GM21717 (cell line): Measurements from ENCODE around the gene TIFAB.

Experiments
- ATAC-seq: cut with Tn5 transposase; IDR thresholded peaks from one replicate; pipeline ENCODE4 v1.9.1; 2021; ENCODE audit warnings: mild to moderate bottlenecking, moderate library complexity; ENCODE audit not compliant: unreplicated experiment

The TIFAB gene

GRCh38 chr5:135444360-135444759, 7.8 kb downstream of the TIFAB start:
- ATAC-seq: no peak

DNA sequence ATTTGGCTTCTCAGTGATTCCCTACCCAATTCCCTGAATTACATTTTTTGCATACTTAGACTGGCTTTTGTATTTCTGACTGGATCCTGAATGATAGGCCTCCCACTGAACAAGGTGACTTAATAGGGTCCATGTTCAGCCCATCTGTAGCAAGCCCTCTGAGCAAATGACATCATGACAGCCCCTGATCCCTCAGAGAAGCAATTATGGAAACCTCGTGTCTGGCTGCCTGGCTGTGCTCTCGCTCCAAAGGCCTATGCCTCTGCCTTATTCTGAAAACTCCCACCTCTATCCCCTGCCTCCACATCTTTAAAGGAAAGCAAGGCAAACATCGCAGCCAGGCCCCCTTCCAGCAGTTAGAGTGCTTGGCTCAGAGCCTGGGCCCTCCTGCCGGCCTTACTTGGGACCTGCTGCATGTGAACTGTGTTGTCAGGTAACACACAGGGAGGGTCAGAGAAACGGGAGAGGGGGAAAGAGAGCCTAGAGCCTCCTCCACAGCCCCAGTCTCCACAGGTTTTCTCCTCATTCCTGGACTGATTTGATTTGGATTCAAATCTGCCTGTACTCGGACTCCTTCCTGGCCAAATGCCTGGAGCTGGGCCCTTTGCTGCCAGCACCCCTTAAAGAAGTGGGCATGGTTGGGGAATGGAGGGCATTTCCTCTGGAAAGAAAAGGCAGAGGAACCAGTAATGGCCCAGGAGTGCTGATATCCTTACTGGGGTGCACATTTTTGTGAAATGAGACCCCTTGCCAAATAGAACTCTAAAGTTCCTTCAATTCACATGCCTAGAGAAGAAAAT, 8.8 kb downstream of the TIFAB start:
- ATAC-seq: no peak

DNA sequence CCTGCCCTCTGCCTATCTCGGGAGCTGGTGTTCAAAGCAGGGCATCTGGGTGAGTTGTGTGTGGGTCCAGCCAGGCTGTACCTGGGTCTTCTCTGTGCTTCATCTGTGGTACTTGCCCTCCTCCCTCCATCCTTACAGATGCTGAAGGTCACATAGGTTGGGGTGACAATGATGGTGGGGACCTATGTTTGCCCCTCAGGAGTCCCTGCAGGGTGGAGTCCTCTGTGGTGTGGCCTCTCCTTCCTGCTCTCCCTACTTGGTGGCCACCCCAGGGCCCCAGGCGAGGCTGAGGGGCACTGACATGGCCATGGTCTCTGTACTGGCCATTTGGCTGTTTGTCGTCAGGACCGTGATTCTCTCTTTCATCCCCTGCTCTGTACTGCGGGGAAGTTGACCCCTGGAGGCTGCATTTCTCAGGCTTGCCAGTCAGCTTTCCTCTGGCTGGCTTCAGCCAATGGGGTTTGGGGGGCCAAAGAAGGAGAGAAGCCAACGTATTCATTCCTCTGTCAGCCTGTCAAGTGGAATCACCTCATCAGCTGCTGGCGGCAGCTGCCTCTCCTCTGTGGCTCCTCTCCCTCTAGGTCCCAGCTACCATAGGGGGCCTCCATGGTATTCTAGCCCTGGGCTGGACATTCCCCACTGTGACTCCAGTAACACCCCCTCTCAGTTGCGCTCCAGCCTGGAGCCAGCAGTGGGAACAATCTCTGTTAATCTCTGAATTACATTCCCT, 9.6 kb downstream of the TIFAB start:
- ATAC-seq: no peak

DNA sequence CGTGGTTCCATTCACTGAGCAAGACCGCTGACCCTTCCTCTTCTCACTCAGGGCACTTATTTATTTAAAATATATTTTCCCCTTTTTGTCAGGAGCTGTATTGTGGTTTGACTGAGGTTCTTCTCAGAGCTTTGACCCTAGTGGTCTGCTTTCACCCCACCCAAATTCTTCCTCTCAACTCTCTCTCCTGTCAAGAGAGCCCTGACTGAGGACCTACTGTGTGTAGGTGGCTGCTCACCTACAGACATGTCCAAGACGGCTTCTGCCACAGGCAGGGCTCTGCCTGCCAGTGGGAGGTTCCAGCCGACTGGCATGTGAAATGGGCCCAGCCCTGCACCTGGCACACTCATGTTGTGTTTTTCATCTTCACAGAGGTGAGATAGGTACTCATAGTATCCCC, 10.2 kb downstream of the TIFAB start:
- no peak for ATAC-seq

GRCh38 chr5:135441350-135441831, 10.8 kb downstream of the TIFAB start:
- ATAC-seq: no peak

- ATAC-seq: no peak
These were observed 11.2 kb downstream of the TIFAB start for GRCh38 chr5:135440916-135441315.

- no peak for ATAC-seq
These were observed 12.6 kb downstream of the TIFAB start for GRCh38 chr5:135439231-135440205.

- no peak for ATAC-seq
These were observed 13.4 kb downstream of the TIFAB start for GRCh38 chr5:135438636-135439221.

- ATAC-seq: no peak
These were observed 14.2 kb downstream of the TIFAB start for GRCh38 chr5:135437796-135438560.

DNA sequence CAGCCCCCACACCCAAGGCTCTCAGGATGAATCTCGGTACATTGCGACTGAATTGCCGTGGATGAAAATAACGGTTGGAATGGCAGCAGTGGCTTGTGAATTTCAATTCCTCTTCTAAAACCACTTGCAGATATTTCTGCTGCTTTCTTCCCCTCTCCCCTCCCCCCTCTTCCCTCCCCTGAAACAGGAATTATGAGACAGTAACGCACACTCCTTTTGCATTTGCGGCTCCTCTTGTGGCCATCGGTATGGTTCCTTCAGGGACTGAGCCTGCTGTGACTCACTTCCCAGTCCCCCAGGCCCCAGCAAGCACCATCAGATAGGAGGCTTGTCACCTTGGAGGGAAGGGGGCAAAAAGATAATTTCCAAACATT, 14.7 kb downstream of the TIFAB start:
- no peak for ATAC-seq

GRCh38 chr5:135436951-135437418, 15.2 kb downstream of the TIFAB start:
- ATAC-seq: no peak

DNA sequence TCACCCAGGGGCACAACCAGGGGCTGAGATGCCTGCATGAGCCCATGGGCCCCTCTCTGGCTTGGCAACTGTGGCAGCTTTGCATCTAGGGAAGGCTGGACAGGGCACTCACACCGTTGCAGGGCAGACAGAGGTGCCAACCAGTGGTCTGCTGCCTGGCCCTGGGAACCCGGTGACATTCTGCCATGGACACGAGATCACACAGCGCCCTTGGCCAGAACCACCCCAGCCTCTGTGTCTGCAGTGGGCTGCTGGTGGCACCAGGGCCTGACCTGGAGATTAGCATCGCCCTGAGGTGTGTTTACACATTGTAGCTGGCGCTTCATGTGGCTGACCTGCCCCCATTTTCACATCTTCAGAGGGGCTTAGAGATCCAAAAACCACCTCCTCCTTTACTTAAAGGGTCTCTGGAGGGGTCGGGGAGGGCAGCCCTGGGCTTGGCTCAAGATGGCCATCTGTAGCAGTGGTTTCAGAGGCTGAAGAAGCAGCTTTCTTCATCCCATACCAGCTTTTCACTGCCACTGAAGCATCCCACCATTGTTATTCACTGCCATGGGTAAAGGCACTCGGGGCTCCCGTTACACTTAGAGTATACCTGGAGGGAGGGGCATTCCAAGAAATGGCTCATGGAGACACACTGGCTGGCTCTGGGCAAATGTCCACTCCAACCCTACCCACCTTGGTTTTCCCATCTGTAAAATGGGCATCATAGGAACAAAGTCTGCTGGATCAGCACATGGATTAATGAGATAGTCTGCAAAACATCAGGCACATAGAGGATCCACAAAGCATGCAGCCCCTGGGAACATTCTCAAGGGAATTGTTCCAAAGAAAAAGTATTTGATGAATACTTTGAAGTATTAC, 16.5 kb downstream of the TIFAB start:
- ATAC-seq: no peak

GRCh38 chr5:135434591-135435466, 17.3 kb downstream of the TIFAB start:
- no peak for ATAC-seq

DNA sequence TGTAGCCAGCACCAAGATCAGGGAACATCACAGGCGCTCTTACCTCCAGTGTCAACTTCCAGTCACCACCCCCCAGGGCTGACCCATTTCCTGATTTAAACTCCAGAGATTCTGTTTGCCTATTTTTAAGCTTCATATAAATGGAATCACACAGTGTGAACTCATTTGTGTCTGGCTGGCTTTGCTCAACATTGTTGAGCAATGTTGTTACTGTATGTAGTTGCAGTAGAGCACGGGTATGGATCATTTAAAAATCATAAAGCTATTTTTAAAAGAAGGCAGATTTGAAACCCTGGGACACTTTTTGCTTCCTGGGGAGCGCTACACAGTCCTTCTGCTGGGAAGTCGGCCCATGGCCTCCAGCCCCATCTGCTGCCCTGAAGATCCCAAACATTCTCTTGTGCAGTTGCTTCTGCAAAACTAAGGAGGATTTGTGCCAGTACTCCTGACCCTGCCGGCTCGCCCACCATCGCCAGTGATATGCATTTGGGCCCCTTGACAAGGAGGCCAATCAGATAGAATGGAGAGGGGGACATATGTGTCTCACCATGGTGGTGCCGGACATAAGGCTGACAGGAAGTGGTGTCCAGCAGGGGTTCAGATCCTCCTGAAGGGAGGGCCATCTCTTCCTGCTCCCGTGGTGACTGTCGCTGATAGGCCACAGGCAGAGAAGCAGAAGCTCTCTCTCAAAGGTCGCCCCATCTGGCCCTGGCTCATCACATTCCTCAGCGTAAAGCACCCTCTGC, 18.3 kb downstream of the TIFAB start:
- ATAC-seq: no peak

DNA sequence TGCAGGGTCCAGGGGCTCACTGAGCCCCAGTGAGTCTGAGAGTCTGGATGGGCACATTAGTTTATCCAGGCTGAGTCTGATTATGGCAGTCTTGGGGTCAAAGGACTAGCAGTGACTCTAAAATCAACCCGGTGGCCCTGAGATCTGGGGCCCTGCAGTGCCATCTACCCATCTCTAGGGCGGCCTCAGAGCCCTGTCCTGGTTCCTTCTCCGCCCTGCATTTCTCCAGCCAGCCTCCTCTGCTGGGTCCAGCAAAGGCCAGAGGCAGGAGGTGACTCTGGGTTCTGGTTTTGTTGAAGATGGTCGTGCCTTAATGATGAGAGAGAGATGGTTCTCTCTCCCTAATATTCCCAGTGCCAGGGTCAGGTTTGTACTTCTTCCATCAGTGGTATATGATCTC, 20.0 kb downstream of the TIFAB start:
- no peak for ATAC-seq

- no peak for ATAC-seq
These were observed 22.1 kb downstream of the TIFAB start for GRCh38 chr5:135430135-135430437.
